Stimulated activated CD4-positive, alpha-beta T cell treated with anti-CD3 and anti-CD28 coated beads, Interleukin-4, amount 100 ng/mL, for 1 hour (primary cell): ENCODE data around the gene MKNK1.

Source experiments
- DNase-seq: peaks from one replicate; pipeline ENCODE4 v3.0.0-alpha.2; 2020

Gene MKNK1

DNA sequence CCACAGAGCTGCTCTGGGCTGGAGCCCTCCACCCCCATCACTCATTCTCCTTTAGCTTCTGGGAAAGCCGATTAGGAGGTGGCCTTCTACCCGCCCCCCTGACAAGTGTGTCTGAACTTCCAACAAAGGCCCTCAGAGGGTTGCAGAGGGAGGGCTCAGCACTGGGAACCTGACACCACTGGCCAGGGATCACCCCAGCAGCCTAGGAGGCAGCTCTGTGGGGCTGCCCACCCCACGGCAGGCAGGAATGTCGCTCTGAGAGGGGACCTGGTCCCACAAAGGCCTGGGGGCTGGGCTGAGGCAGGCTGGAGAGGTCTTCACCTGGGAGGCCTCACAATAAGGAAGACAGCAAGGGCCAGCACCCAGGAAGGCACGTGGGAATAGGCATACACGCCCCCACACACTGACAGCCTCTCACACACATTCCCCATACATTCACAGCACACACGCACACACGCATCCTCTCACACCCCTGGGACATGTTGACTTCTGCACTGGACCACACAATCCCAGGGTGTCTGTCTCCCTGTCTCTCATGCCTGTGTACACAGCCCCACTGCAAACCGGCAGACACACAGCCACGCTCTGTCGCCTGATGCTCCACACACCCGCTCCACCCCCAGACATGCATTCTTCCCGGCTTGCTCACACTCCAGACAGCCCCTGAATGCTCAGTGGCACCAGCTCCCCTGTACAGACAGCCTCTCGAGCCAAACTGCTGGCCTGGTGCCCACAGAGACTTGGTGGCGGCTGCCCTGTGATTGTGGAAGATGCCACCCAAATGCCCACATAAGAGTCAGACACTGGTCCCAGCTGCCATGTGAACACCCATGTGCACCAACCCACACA, 83.8 kb downstream of the MKNK1 start:
- DNase-seq, result no peak

GRCh38 chr1:46519209-46519608, 84.9 kb downstream of the MKNK1 start:
- DNase-seq, result no peak

DNA sequence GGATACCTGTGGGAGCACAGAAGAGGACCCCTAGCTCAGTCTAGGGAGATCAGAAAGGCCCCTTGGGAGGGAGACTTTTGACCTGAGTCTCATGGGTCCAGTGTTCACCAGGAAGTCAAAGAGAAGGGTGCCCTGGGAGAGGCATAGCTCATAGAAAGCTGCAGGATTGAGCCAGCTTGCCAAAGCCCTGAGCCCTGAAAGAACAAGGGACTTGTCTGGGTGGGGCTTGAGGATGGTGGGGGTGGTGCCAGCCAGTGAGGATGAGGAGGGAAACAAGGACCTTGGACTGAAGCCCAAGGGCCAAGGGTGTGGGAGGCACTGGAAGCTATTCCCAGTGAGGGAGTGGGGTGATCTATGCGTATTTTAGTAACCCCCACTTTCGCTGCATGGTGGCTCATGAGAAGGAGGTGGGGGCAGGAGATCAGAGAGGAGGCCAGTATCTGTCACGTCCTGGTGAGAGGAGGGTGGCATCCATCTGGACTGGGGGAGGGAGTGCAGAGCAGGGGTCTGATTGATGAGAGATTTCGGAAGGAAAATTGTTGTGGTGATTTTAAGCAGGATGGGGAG, 86.1 kb downstream of the MKNK1 start:
- no peak for DNase-seq

DNA sequence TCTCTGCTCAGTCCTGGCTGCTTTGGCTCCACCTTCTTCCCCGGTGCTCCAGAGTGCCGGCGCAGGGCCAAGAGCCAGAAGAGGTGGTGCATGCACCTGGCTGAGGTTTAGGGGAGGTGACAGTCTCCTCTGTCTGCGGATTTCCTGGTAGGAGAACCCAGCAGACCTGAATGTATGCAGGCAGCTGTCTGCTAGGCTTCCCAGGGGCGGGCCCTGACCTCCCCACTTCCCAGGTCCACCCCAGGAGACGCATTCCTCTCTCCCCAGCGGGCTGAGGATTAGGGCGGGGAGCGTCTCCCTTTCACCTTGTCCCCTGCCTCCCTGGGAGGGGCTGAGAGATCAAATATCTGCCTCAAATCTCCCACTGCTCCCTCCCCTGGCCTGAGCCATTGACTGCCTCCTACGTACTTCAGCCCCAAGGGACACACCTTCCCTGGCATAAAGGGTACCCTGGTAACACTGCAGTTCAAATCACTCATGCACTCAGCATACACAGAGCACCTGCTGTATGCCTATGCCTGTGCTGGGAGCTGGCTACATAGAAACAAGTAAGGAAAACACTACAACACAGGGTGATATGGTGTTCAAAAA, 87.0 kb downstream of the MKNK1 start:
- DNase-seq, result no peak

- no peak for DNase-seq
Measured at GRCh38 chr1:46516200-46516950, 87.7 kb downstream of the MKNK1 start.

- DNase-seq, result no peak
Measured at GRCh38 chr1:46515576-46515975, 88.5 kb downstream of the MKNK1 start.

GRCh38 chr1:46513536-46513935, 90.5 kb downstream of the MKNK1 start:
- no peak for DNase-seq

DNA sequence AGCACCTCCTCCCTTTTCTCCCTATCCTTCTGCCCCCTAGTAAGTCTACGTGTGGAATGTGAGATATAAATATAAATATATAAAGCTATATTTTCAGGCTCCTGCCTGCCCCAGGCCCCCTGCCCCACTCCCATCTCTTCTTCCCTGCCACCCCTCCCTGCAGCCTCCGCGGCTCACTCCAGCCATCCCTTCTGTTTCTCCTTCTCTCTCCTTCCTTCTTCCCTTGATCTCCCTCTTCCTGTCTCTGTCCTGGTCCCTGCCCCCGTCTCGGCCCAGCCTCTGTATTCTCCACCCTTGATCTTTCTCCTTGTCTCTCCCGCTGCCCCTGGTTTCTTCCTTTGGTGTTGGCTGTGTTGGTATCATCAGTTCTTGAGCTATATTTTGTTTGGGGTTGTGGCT, 91.3 kb downstream of the MKNK1 start:
- DNase-seq, result no peak

GRCh38 chr1:46512135-46512791, 91.8 kb downstream of the MKNK1 start:
- no peak for DNase-seq

GRCh38 chr1:46510998-46511365, 93.1 kb downstream of the MKNK1 start:
- DNase-seq, result no peak

DNA sequence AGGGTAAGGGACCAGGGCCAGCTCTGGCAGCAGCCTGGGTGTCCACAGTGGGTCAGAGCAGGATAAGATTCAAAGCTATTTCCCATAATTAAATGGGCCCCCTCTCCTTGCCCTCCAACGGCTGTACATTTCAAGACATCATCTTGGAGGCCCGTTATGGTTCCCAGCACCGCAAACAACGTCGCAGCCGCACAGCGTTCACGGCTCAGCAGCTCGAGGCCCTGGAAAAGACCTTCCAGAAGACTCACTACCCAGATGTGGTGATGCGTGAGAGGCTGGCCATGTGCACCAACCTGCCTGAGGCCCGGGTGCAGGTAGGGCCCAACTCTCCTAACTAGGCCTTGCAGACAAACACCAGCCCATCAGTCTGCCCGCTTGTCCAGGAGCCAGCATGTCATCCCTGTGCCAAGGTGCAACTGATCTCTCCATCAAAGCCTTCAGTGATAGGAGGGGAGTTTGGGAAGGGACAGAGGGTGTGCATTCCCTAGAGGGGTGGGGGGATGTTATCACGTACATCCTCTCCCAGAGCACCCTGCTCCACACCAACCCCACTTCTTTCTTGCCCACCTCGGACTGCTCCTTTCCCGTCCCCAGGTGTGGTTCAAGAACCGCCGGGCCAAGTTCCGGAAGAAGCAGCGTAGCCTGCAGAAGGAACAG, 93.6 kb downstream of the MKNK1 start:
- no peak for DNase-seq

DNA sequence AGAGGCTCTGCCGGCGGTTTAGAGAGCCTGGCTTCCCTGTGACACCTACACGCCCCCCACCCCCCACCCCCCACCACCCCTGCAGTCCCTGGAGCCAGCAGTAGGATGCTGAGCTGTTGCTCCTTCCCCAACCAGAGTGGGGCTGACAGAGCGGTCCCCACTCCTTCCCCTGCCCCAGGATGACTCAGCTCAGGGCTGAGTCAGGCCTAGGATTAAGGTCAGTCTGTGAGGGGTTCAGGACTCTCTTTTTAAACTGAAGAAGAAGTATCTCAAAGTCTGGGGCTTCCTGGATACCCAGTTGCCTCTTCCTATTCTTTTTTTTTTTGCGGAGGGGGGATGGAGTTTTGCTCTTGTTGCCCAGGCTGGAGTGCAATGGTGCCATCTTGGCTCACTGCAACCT, 95.3 kb downstream of the MKNK1 start:
- DNase-seq, result no peak
